Non-pigmented ciliary epithelial cell (primary cell): Measurements from ENCODE around the gene REEP5.
A peak's percentile ranks its signal among the peaks of the same experiment; 100 is the strongest.
"Not testable (repeated sequence)": the region's sequence is repeated elsewhere in the genome, so short reads cannot be mapped to it uniquely, and the experiment has no call there.

Experiments used
- DNase-seq: peaks from one replicate; pipeline ENCODE4 v3.0.0-alpha.2; 2010; ENCODE audit warnings: low read depth

REEP5 gene

GRCh38 chr5:112921833-112922817 lies at the start of gene REEP5:
Gene REEP5 (minus strand): TSS chr5:112922227. CDS start chr5:112922190, 37 bp downstream.
- DNase-seq, result no peak

- DNase-seq, result no peak
These were observed 49.2 kb upstream of the REEP5 start for GRCh38 chr5:112971276-112971675.

- DNase-seq, result no peak
These were observed 46.5 kb upstream of the REEP5 start for GRCh38 chr5:112968411-112969106.

GRCh38 chr5:112967520-112968083 lies 45.6 kb upstream of the REEP5 start:
- DNase-seq, result no peak

- no peak for DNase-seq
These were observed 43.8 kb upstream of the REEP5 start for GRCh38 chr5:112965733-112966306.

- not testable (repeated sequence) for DNase-seq
These were observed 41.3 kb upstream of the REEP5 start for GRCh38 chr5:112963374-112963733.

GRCh38 chr5:112960863-112961504 lies 39.0 kb upstream of the REEP5 start:
- DNase-seq, result no peak

GRCh38 chr5:112960315-112960714 lies 38.3 kb upstream of the REEP5 start:
- no peak for DNase-seq

GRCh38 chr5:112959872-112960271 lies 37.8 kb upstream of the REEP5 start:
- peak; percentile 75 for DNase-seq

- DNase-seq, result peak; percentile 90
These were observed 36.4 kb upstream of the REEP5 start for GRCh38 chr5:112958093-112959088.

GRCh38 chr5:112957036-112957808 lies 35.2 kb upstream of the REEP5 start:
- DNase-seq, result no peak

- no peak for DNase-seq
These were observed 34.6 kb upstream of the REEP5 start for GRCh38 chr5:112956606-112957005.

GRCh38 chr5:112951124-112951702 lies 29.2 kb upstream of the REEP5 start:
- no peak for DNase-seq

GRCh38 chr5:112948458-112948857 lies 26.4 kb upstream of the REEP5 start:
- no peak for DNase-seq

- no peak for DNase-seq
These were observed 18.6 kb upstream of the REEP5 start for GRCh38 chr5:112940670-112941069.

GRCh38 chr5:112938286-112938685 lies 16.3 kb upstream of the REEP5 start:
- DNase-seq, result no peak

GRCh38 chr5:112935675-112936074 lies 13.6 kb upstream of the REEP5 start:
- DNase-seq, result no peak

GRCh38 chr5:112934366-112934663 lies 12.3 kb upstream of the REEP5 start:
- no peak for DNase-seq

- no peak for DNase-seq
These were observed 11.8 kb upstream of the REEP5 start for GRCh38 chr5:112933651-112934365.
